ENCODE data around the gene CDO1.
"Not testable (repeated sequence)": the region's sequence is repeated elsewhere in the genome, so short reads cannot be mapped to it uniquely, and the experiment has no call there.

- TF ChIP-seq CTCF (IDR thresholded peaks at IDR 0.05; ENCODE audit: insufficient read depth, low read length); REST (IDR thresholded peaks at IDR 0.05; ENCODE audit: insufficient replicate concordance, low read depth); GABPA (IDR thresholded peaks at IDR 0.05; ENCODE audit: low read depth): not testable (repeated sequence)
These were observed 8.5 kb upstream of the CDO1 start for GRCh38 chr5:115824983-115825382.

Measured in HL-60 (cell line).